Testis (tissue), 3 donors: ENCODE data around the gene DIAPH2. TPM values are rescaled to one million over a fixed set of nuclear protein-coding genes. Genes with fewer than 3 reads are reported as not detected.

Experiments
- DNase-seq: peaks from one replicate; pipeline ENCODE4 v3.0.0-alpha.2; 2019
- H3K27ac ChIP-seq, 2 donors: fragments of 200-600 bp; sonication (generic); one replicate each; pipeline ENCODE4 v1.5.1; 2019
- H3K27me3 ChIP-seq: fragments of 200-600 bp; sonication (generic); one replicate; pipeline ENCODE4 v1.5.1; 2019
- H3K36me3 ChIP-seq: fragments of 200-600 bp; sonication (generic); one replicate; pipeline ENCODE4 v1.5.1; 2017; ENCODE audit warnings: low read depth; ENCODE audit errors: missing control alignments
- H3K4me1 ChIP-seq: fragments of 200-600 bp; sonication (generic); one replicate; pipeline ENCODE4 v1.5.1; 2019
- H3K4me3 ChIP-seq, 2 donors: fragments of 200-600 bp; sonication (generic); one replicate each; pipeline ENCODE4 v1.5.1; 2017 to 2019
- H3K9me3 ChIP-seq: fragments of 200-600 bp; sonication (generic); one replicate; pipeline ENCODE4 v1.5.1; 2017
- POLR2A ChIP-seq: fragments of 450-650 bp; IDR thresholded peaks from one replicate; pipeline ENCODE4 v1.6.1; 2017; ENCODE audit warnings: antibody characterized with exemption, mild to moderate bottlenecking, moderate library complexity
- WGBS, 2 donors: methylation state at CpG; one replicate each; pipeline ENCODE4 v1.1.5; 2018; 5-methylcytosine and 5-hydroxymethylcytosine counted together
- intact Hi-C: fragments of 100-400 bp; cut with DNase I; formaldehyde crosslinking; loops from one replicate; pipeline ENCODE4 v1.15.1; 2023; ENCODE audit warnings: low total_unique reads
- polyA plus RNA-seq: library from polyadenylated mRNA; stranded (reverse); fragments of 350-450 nt; fragmentation: Illumina TruSeq; extraction: RNeasy Lipid Tissue Mini Kit (QIAGEN cat#74804); gene quantifications from one replicate; pipeline ENCODE4 v1.2.3, GENCODE V29; 2014; ENCODE audit warnings: low read depth, low replicate concordance; ENCODE audit not compliant: insufficient read depth
- total RNA-seq, 2 donors: library from RNA; depleted of rRNA; stranded (reverse); fragments of >200 nt; gene quantifications; one replicate each; pipeline ENCODE4 v1.2.3, GENCODE V29; 2016
- TF ChIP-seq, protein P1 (sequence below), 3 experiments: fragments of 450-650 bp in 2 of 3; fragments of 200-600 bp in 1 of 3; sonication (generic) in 1 of 3; IDR thresholded peaks; one replicate each; pipeline ENCODE4 v1.5.1; 2016 to 2019; ENCODE audit warnings: antibody characterized with exemption in 3 of 3, mild to moderate bottlenecking in 2 of 3, moderate library complexity in 1 of 3

Gene DIAPH2
- total and polyA plus RNA-seq, 3 donors from 2014 or later: 13.1 to 68.3 (median 67.4) TPM

- Histone ChIP-seq H3K27ac (no peak overlapping the region), H3K27me3 (no peaks in the 10 kb centered on the region), H3K9me3 (no peaks in the 10 kb centered on the region), H3K36me3 (no peaks in the 10 kb centered on the region), H3K4me3 (no peak overlapping the region), H3K4me1 (no peaks in the 10 kb centered on the region)
- WGBS, 2 donors: 56 to 64% methylated on average over 4 of the region's 4 CpGs
- TF ChIP-seq, protein P1, sequence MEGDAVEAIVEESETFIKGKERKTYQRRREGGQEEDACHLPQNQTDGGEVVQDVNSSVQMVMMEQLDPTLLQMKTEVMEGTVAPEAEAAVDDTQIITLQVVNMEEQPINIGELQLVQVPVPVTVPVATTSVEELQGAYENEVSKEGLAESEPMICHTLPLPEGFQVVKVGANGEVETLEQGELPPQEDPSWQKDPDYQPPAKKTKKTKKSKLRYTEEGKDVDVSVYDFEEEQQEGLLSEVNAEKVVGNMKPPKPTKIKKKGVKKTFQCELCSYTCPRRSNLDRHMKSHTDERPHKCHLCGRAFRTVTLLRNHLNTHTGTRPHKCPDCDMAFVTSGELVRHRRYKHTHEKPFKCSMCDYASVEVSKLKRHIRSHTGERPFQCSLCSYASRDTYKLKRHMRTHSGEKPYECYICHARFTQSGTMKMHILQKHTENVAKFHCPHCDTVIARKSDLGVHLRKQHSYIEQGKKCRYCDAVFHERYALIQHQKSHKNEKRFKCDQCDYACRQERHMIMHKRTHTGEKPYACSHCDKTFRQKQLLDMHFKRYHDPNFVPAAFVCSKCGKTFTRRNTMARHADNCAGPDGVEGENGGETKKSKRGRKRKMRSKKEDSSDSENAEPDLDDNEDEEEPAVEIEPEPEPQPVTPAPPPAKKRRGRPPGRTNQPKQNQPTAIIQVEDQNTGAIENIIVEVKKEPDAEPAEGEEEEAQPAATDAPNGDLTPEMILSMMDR (IDR thresholded peaks at IDR 0.05): no peak
- no peak for TF ChIP-seq POLR2A
- intact Hi-C loops: no loop called here
- no peak for DNase-seq
Observed at GRCh38 chrX:97308171-97308570, 623.5 kb downstream of the DIAPH2 start.

GRCh38 chrX:97309487-97310116, 625.0 kb downstream of the DIAPH2 start:
- no peak overlapping the region for H3K4me3 ChIP-seq
- no peak for DNase-seq
- H3K9me3 ChIP-seq: no peaks in the 10 kb centered on the region
- H3K27ac ChIP-seq: no peak overlapping the region
- no peaks in the 10 kb centered on the region for H3K27me3 ChIP-seq
- no peaks in the 10 kb centered on the region for H3K4me1 ChIP-seq
- intact Hi-C loops: no loop called here
- 70 to 82% methylated on average over 2 of the region's 2 CpGs for WGBS, 2 donors
- H3K36me3 ChIP-seq: no peaks in the 10 kb centered on the region
- TF ChIP-seq, protein P1 (IDR thresholded peaks at IDR 0.05): no peak
- TF ChIP-seq POLR2A: no peak

GRCh38 chrX:97310373-97310772, 625.7 kb downstream of the DIAPH2 start:
- 82 to 88% methylated on average over 7 to 8 of the region's 8 CpGs for WGBS, 2 donors
- Histone ChIP-seq H3K9me3 (no peaks in the 10 kb centered on the region), H3K27me3 (no peaks in the 10 kb centered on the region), H3K4me1 (no peaks in the 10 kb centered on the region), H3K36me3 (no peaks in the 10 kb centered on the region), H3K4me3 (no peak overlapping the region), H3K27ac (no peak overlapping the region)
- TF ChIP-seq POLR2A: no peak
- TF ChIP-seq, protein P1 (IDR thresholded peaks at IDR 0.05): no peak
- intact Hi-C loops: no loop called here
- no peak for DNase-seq

DNA sequence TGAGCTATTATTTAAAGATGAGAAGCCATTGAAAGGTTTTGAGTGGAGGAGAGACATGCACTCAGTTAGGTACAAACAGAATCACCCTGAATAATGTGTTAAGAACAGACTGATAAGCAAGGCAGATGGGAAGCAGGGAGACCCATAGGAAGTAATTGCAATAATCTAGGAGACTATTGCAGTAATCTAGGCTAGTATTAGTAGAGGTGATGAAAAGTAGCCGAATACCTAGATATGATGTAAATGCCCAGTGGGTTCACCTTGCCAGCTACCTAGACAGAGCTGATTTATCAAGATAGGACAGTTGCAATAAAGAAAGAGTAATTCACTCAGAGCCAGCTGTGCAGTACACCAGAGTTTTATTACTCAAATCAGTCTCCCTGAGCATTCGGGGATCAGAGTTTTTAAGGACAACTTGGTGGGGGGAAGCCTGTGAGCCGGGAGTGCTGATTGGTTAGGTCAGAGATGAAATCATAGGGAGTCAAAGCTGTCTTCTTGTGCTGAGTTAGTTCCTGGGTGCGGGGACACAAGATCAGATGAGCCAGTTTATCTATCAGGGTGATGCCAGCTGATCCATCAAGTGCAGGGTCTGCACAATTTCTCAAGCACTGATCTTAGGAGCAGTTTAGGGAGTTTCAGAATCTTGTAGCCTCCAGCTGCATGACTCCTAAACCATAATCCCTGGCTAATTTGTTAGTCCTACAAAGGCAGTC, 626.6 kb downstream of the DIAPH2 start:
- no peak for DNase-seq
- no peaks in the 10 kb centered on the region for H3K4me1 ChIP-seq
- intact Hi-C loops: no loop called here
- TF ChIP-seq, protein P1 (IDR thresholded peaks at IDR 0.05): no peak
- TF ChIP-seq POLR2A: no peak
- H3K27ac ChIP-seq: no peak overlapping the region
- H3K9me3 ChIP-seq: no peaks in the 10 kb centered on the region
- WGBS, 2 donors: 78 to 83% methylated on average over 4 of the region's 4 CpGs
- no peak overlapping the region for H3K4me3 ChIP-seq
- H3K27me3 ChIP-seq: no peaks in the 10 kb centered on the region
- no peaks in the 10 kb centered on the region for H3K36me3 ChIP-seq

- Histone ChIP-seq H3K4me3 (no peak overlapping the region), H3K27me3 (no peaks in the 10 kb centered on the region), H3K27ac (no peak overlapping the region), H3K4me1 (no peaks in the 10 kb centered on the region), H3K9me3 (no peaks in the 10 kb centered on the region), H3K36me3 (no peaks in the 10 kb centered on the region)
- intact Hi-C loops: no loop called here
- WGBS, 2 donors: 67% methylated on average over 1 of the region's 1 CpG
- TF ChIP-seq POLR2A: no peak
- TF ChIP-seq, protein P1 (IDR thresholded peaks at IDR 0.05): no peak
- DNase-seq: no peak
Observed at GRCh38 chrX:97314345-97314744, 629.7 kb downstream of the DIAPH2 start.
